PFSK-1 (cell line): ENCODE results near the gene COPA.

Source experiments
- POLR2AphosphoS5 ChIP-seq: IDR thresholded peaks from 2 replicates; pipeline ENCODE4 v1.6.1; 2012; ENCODE audit warnings: low read depth, mild to moderate bottlenecking, control low read depth, low read length, moderate library complexity
- TF ChIP-seq, protein P1 (sequence below), 2 experiments: IDR thresholded peaks; 2 replicates each; pipeline versions ENCODE4 v1.6.1 to v1.8.0; 2011 to 2012; ENCODE audit warnings: low read depth in 2 of 2, low read length in 2 of 2, control low read depth in 1 of 2, inconsistent platforms in 1 of 2, mild to moderate bottlenecking in 1 of 2, moderate library complexity in 1 of 2; ENCODE audit not compliant: insufficient read depth in 1 of 2

DNA sequence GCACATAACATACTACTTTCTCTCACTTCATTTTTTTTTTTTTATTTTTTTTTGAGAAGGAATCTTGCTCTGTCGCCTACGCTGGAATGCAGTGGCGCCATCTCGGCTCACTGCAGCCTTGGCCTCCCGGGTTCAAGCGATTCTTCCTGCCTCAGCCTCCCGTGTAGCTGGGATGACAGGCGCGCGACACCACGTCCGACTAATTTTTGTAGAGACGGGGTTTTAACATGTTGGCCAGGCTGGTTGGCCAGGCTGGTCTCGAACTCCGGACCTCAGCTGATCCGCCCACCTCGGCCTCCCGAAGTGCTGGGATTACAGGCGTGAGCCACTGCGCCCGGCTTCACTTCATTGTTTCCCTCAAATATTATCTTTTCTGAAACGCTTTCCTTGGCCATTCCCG is 57.5 kb downstream of the COPA start:
- TF ChIP-seq POLR2AphosphoS5, result no peak
- TF ChIP-seq, protein P1, sequence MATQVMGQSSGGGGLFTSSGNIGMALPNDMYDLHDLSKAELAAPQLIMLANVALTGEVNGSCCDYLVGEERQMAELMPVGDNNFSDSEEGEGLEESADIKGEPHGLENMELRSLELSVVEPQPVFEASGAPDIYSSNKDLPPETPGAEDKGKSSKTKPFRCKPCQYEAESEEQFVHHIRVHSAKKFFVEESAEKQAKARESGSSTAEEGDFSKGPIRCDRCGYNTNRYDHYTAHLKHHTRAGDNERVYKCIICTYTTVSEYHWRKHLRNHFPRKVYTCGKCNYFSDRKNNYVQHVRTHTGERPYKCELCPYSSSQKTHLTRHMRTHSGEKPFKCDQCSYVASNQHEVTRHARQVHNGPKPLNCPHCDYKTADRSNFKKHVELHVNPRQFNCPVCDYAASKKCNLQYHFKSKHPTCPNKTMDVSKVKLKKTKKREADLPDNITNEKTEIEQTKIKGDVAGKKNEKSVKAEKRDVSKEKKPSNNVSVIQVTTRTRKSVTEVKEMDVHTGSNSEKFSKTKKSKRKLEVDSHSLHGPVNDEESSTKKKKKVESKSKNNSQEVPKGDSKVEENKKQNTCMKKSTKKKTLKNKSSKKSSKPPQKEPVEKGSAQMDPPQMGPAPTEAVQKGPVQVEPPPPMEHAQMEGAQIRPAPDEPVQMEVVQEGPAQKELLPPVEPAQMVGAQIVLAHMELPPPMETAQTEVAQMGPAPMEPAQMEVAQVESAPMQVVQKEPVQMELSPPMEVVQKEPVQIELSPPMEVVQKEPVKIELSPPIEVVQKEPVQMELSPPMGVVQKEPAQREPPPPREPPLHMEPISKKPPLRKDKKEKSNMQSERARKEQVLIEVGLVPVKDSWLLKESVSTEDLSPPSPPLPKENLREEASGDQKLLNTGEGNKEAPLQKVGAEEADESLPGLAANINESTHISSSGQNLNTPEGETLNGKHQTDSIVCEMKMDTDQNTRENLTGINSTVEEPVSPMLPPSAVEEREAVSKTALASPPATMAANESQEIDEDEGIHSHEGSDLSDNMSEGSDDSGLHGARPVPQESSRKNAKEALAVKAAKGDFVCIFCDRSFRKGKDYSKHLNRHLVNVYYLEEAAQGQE (IDR thresholded peaks at IDR 0.05; ENCODE audit: insufficient read depth in 1 of 2, low read depth in 2 of 2, low read length in 2 of 2), result no peak
